Transverse colon (tissue), 4 donors: ENCODE data around the gene TAF3. TPM values are rescaled to one million over a fixed set of nuclear protein-coding genes. Genes with fewer than 3 reads are reported as not detected.
A peak's percentile ranks its signal among the peaks of the same experiment; 100 is the strongest.

Source experiments
- DNase-seq: peaks from one replicate; pipeline ENCODE4 v3.0.0-alpha.2; 2019
- H3K27ac ChIP-seq, 4 donors: fragments of 200-600 bp; sonication (generic); 2 replicates each; pipeline ENCODE4 v1.5.1; 2016 to 2018; ENCODE audit warnings: inconsistent platforms in 4 of 4
- H3K27me3 ChIP-seq: fragments of 200-600 bp; sonication (generic); 2 replicates; pipeline ENCODE4 v1.5.1; 2017; ENCODE audit warnings: inconsistent platforms
- H3K36me3 ChIP-seq, 4 donors: fragments of 200-600 bp; sonication (generic); 2 replicates each; pipeline ENCODE4 v1.5.1; 2017 to 2019; ENCODE audit warnings: inconsistent platforms in 4 of 4
- H3K4me1 ChIP-seq, 4 donors: fragments of 200-600 bp; sonication (generic); 2 replicates each; pipeline ENCODE4 v1.5.1; 2017 to 2020; ENCODE audit warnings: inconsistent platforms in 4 of 4
- H3K4me3 ChIP-seq, 4 donors: fragments of 200-600 bp; sonication (generic); 1 replicate in 1 of 4; 2 replicates in 3 of 4; pipeline versions ENCODE4 v1.5.1 to v1.6.1; 2017 to 2019; ENCODE audit warnings: inconsistent platforms in 4 of 4
- H3K9me3 ChIP-seq, 2 donors: fragments of 200-600 bp; sonication (generic); 2 replicates each; pipeline ENCODE4 v1.5.1; 2017 to 2019; ENCODE audit warnings: inconsistent platforms in 2 of 2
- CTCF ChIP-seq, 5 experiments: fragments of 200-600 bp in 3 of 5; fragments of 450-650 bp in 2 of 5; sonication (generic) in 3 of 5; IDR thresholded peaks; 1 replicate in 2 of 5; 2 replicates in 3 of 5; pipeline ENCODE4 v1.5.1; 2016 to 2017; ENCODE audit warnings: antibody characterized with exemption in 5 of 5, inconsistent platforms in 3 of 5, mild to moderate bottlenecking in 2 of 5, moderate library complexity in 1 of 5
- EP300 ChIP-seq: sonication (generic); formaldehyde crosslinking; IDR thresholded peaks from one replicate; pipeline ENCODE4 v1.6.1; 2017; ENCODE audit warnings: antibody characterized with exemption, low read depth
- POLR2A ChIP-seq: fragments of 450-650 bp; IDR thresholded peaks from one replicate; pipeline ENCODE4 v1.6.1; 2016; ENCODE audit warnings: antibody characterized with exemption, mild to moderate bottlenecking, moderate library complexity
- POLR2AphosphoS5 ChIP-seq, 3 donors: sonication (generic); formaldehyde crosslinking; IDR thresholded peaks; one replicate each; pipeline ENCODE4 v1.6.1; 2016; ENCODE audit warnings: antibody characterized with exemption in 3 of 3
- WGBS, 2 donors: methylation state at CpG; one replicate each; pipeline ENCODE4 v1.1.5; 2018; ENCODE audit warnings: low coverage in 1 of 2; 5-methylcytosine and 5-hydroxymethylcytosine counted together
- in situ Hi-C, 4 donors: fragments of 200-750 bp; cut with MboI; loops; one replicate each; pipeline versions ENCODE4 v1.15.0 to v1.15.1; 2017; ENCODE audit warnings: low sequenced_read_pairs in 3 of 4, low pct_ligation_motif_present in 1 of 4, low pct_unique_long_range_greater_than_20kb in 1 of 4
- intact Hi-C: fragments of 100-400 bp; cut with DNase I; formaldehyde crosslinking; loops from one replicate; pipeline ENCODE4 v1.15.1; 2023; ENCODE audit warnings: low total_unique reads
- total RNA-seq, 4 donors: library from RNA; depleted of rRNA; stranded (reverse); fragments of >200 nt; gene quantifications; one replicate each; pipeline ENCODE4 v1.1.0, GENCODE V29; 2016

Gene TAF3
- total RNA-seq, 4 donors from 2014 or later, result 4.8 to 35.6 (median 9.6) TPM

GRCh38 chr10:8050556-8051108, 232.3 kb downstream of the TAF3 start:
- intact Hi-C loops, result no loop called here
- Histone ChIP-seq H3K4me1 (peaks cover 27 to 71% (median 56%) of the 10 kb centered on the region in 4 donors), H3K36me3 (no peaks in the 10 kb centered on the region), H3K9me3 (no peaks in the 10 kb centered on the region), H3K27me3 (peaks cover 100% of the 10 kb centered on the region), H3K4me3 (peak overlapping the region in 3 of 4 donors; percentile 24 to 56 (median 33)), H3K27ac (no peak overlapping the region)
- in situ Hi-C loops, result no loop called here
- no peak for DNase-seq
- no peak for TF ChIP-seq POLR2A
- TF ChIP-seq POLR2AphosphoS5 (IDR thresholded peaks at IDR 0.05), result no peak
- no peak for TF ChIP-seq CTCF (IDR thresholded peaks at IDR 0.05)
- no peak for TF ChIP-seq EP300
- WGBS, 2 donors, result 2% methylated on average over 53 of the region's 60 CpGs; no CpG with 5 or more reads in 1 of the 2 donors

DNA sequence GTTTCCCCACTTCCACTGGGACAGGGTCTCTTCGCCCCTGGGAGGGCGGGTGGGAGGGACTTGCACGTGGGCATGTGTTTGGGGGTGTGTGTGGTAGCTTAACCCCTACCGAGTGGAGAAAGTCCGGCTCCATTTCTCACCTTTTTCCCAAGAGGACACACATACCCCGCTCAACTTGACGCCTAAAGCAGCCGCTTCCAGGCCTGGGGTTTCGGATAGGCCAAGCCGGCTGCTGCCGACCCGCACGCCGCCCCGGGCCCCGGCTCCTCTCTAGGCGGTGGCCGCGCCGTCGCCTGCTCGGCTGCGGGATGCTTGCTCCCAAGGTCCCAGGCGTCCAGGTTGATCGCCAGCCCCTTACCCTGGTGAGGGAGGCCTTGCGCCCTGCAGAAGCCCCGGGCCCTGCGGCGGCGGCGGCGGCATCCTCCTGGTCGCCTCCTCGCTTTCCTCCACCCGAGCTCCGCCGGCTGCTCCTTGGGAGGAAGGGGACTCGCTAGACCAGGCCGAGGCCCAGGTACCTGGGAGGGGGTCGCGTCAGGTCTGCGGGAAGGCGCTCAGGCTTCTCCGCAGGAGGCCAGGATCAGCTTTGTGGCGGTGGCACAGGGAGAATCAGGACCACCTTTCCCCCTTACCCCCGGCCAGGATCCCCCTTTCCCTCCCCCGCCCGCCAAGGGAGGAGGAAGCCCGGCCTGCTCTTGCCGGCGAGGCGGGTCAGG, 233.0 kb downstream of the TAF3 start:
- Histone ChIP-seq H3K4me3 (peak overlapping the region in 1 of 4 donors; percentile 56), H3K4me1 (peaks cover 27 to 73% (median 60%) of the 10 kb centered on the region in 4 donors), H3K36me3 (no peaks in the 10 kb centered on the region), H3K27me3 (peaks cover 100% of the 10 kb centered on the region), H3K9me3 (no peaks in the 10 kb centered on the region), H3K27ac (no peak overlapping the region)
- TF ChIP-seq POLR2A (no peak), POLR2AphosphoS5 (IDR thresholded peaks at IDR 0.05) (no peak), EP300 (no peak), CTCF (IDR thresholded peaks at IDR 0.05) (no peak)
- in situ Hi-C loops, result no loop called here
- intact Hi-C loops, result no loop called here
- 11% methylated on average over 42 of the region's 52 CpGs; no CpG with 5 or more reads in 1 of the 2 donors for WGBS, 2 donors
- DNase-seq, result no peak

GRCh38 chr10:8051851-8052257, 233.5 kb downstream of the TAF3 start:
- Histone ChIP-seq H3K4me3 (peak overlapping the region in 1 of 4 donors; percentile 56), H3K36me3 (no peaks in the 10 kb centered on the region), H3K4me1 (peaks cover 27 to 73% (median 60%) of the 10 kb centered on the region in 4 donors), H3K9me3 (no peaks in the 10 kb centered on the region), H3K27ac (no peak overlapping the region), H3K27me3 (peaks cover 100% of the 10 kb centered on the region)
- intact Hi-C loops, result no loop called here
- 0 to 8% methylated on average over 9 to 20 of the region's 29 CpGs for WGBS, 2 donors
- in situ Hi-C loops, result no loop called here
- DNase-seq, result no peak
- TF ChIP-seq POLR2A (no peak), EP300 (no peak), CTCF (IDR thresholded peaks at IDR 0.05) (no peak), POLR2AphosphoS5 (IDR thresholded peaks at IDR 0.05) (no peak)

DNA sequence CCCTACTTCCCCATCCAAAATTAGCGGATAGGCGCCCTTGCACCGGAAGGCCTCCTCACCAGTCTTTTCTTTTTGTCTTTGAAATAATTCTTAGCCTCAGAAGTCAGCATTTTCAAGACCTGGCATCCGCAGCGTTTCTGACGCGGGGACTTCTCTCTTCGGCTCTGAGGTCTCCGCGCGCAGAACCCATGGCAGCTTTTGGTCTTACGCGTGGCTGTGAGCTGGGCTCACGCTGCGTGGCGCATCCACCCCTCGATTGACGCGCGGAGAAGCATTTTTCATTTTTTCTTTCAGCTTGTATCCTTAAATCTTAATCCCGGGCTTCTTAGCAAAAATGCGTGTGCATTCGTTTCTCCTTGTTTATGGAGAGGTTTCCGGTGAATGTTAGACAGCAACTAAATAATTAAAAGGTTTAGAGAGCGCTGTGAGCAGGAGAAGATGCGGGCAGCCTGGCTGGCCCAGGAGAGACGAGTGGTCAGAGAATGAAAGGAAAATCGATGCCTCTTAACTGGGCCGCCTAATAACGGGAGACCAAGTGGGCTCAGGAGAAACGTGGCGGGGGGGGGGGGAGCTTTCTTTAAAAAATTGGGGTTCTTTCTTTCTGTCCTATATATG, 234.1 kb downstream of the TAF3 start:
- H3K4me3 ChIP-seq, result no peak overlapping the region
- peaks cover 27 to 73% (median 60%) of the 10 kb centered on the region in 4 donors for H3K4me1 ChIP-seq
- no peaks in the 10 kb centered on the region for H3K36me3 ChIP-seq
- in situ Hi-C loops, result no loop called here
- WGBS, 2 donors, result 10 to 28% methylated on average over 9 to 32 of the region's 32 CpGs
- no peak for DNase-seq
- TF ChIP-seq CTCF (IDR thresholded peaks at IDR 0.05) (no peak), EP300 (no peak), POLR2A (no peak), POLR2AphosphoS5 (IDR thresholded peaks at IDR 0.05) (no peak)
- no peaks in the 10 kb centered on the region for H3K9me3 ChIP-seq
- H3K27ac ChIP-seq, result no peak overlapping the region
- peaks cover 100% of the 10 kb centered on the region for H3K27me3 ChIP-seq
- intact Hi-C loops, result no loop called here
